Neural progenitor cell (in vitro differentiated cells): ENCODE measurements around the gene PI16.

ENCODE experiments used
- CTCF ChIP-seq: fragments of 200-600 bp; sonication (generic); IDR thresholded peaks from 2 replicates; pipeline ENCODE4 v1.5.1; 2017; ENCODE audit warnings: antibody characterized with exemption, mild to moderate bottlenecking
- EZH2 ChIP-seq: fragments of 200-600 bp; sonication (generic); IDR thresholded peaks from 2 replicates; pipeline ENCODE4 v1.6.1; 2017; ENCODE audit warnings: antibody characterized with exemption, mild to moderate bottlenecking, moderate library complexity
- EZH2phosphoT487 ChIP-seq: fragments of 200-600 bp; sonication (generic); IDR thresholded peaks from 2 replicates; pipeline ENCODE4 v1.6.1; 2017; ENCODE audit warnings: antibody characterized with exemption

GRCh38 chr6:37010402-37010892 is 55.9 kb downstream of the PI16 start:
- no peak for TF ChIP-seq CTCF
- TF ChIP-seq EZH2 = no peak
- no peak for TF ChIP-seq EZH2phosphoT487
